Measurements from ENCODE around the gene PTPRN2. TPM values are rescaled to one million over a fixed set of nuclear protein-coding genes. Genes with fewer than 3 reads are reported as not detected.

Gene PTPRN2
- total and polyA plus RNA-seq, 9 of the 15 experiments (the other 6 are each of a cell fraction or from before 2014, with no cell fraction given), result not detected

DNA sequence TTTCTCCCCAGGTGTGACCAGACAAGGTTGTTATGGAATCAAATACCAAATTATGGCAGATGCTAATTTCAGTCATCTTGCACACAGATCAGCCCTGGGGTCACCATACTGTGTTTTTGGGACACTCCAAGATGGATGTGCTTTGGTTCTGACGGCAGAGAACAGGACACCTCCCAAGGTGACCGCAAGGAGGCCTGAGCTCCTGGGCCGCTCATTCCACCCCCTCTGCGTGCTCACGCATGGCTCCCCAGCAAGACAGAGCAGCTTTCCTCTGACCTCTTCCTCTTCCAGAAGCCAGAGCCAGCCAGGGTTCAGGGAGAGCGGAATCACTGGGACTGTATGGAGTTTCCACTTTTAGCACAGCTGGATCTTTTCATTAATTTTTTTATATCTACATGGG, 848.0 kb downstream of the PTPRN2 start:
- no peaks in the 10 kb centered on the region for H3K36me3 ChIP-seq (ENCODE audit: control insufficient read depth, insufficient read depth, low read length)
- FAIRE-seq (peak; percentile 51), ATAC-seq (peak; percentile 86), DNase-seq (ENCODE audit: extremely low read depth in 1 of 4, low spot score in 3 of 4) (peak in 2 of 4 experiments; percentile 45 to 53)
- H3K9me3 ChIP-seq (replicated peaks; ENCODE audit: control insufficient read depth, insufficient read depth, low read depth, low read length), result no peaks in the 10 kb centered on the region
- ChIA-PET CTCF (ENCODE audit: low intra/inter-chr PET ratio) (no interaction called here), POLR2A (interaction anchor here (1.2 to 1.3 kb wide), 3 partner anchors 11 to 19 kb away, joined by 3 to 6 read pairs (median 4); no protein-coding TSS in a partner anchor)
- TF ChIP-seq, protein P1, sequence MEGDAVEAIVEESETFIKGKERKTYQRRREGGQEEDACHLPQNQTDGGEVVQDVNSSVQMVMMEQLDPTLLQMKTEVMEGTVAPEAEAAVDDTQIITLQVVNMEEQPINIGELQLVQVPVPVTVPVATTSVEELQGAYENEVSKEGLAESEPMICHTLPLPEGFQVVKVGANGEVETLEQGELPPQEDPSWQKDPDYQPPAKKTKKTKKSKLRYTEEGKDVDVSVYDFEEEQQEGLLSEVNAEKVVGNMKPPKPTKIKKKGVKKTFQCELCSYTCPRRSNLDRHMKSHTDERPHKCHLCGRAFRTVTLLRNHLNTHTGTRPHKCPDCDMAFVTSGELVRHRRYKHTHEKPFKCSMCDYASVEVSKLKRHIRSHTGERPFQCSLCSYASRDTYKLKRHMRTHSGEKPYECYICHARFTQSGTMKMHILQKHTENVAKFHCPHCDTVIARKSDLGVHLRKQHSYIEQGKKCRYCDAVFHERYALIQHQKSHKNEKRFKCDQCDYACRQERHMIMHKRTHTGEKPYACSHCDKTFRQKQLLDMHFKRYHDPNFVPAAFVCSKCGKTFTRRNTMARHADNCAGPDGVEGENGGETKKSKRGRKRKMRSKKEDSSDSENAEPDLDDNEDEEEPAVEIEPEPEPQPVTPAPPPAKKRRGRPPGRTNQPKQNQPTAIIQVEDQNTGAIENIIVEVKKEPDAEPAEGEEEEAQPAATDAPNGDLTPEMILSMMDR (IDR thresholded peaks at IDR 0.05 in 2 of 3, conservative IDR thresholded peaks at IDR 0.05 in 1 of 3; ENCODE audit: insufficient read depth in 2 of 3, low read depth in 1 of 3, low read length in 3 of 3), result peak in 1 of 3 experiments; percentile 20; a peak in 4 of 6 replicates
- no peak for TF ChIP-seq ZNF780A (CRISPR knock-in tag; IDR thresholded peaks at IDR 0.05)
- no peak for TF ChIP-seq BDP1 (IDR thresholded peaks at IDR 0.05; ENCODE audit: insufficient read depth, insufficient read length)
- TF ChIP-seq MCM5 (IDR thresholded peaks at IDR 0.05; ENCODE audit: low read depth), result no peak
- TF ChIP-seq TAF1 (IDR thresholded peaks at IDR 0.05; ENCODE audit: control insufficient read depth, extremely low read depth, insufficient read depth, low read length, severe bottlenecking), result no peak
- no peak for TF ChIP-seq PCBP1 (IDR thresholded peaks at IDR 0.05; ENCODE audit: low read depth, low read length, poor library complexity, severe bottlenecking)
- H3K27me3 ChIP-seq (ENCODE audit: control insufficient read depth in 2 of 2, insufficient read depth in 2 of 2, low read length in 2 of 2), result peaks cover 65 to 97% of the 10 kb centered on the region in 2 experiments
- H3K9ac ChIP-seq (ENCODE audit: insufficient read depth in 1 of 2, low read depth in 2 of 2, low read length in 2 of 2), result no peak overlapping the region
- no peaks in the 10 kb centered on the region for H3K9me1 ChIP-seq (ENCODE audit: control insufficient read depth, insufficient read depth, low read length)
- in situ Hi-C loops (cut with MboI) (no loop called here), intact Hi-C loops (cut with micrococcal nuclease) (no loop called here)
- WGBS (ENCODE audit: insufficient coverage, low coverage, missing lambda C conversion rate), result 1% methylated on average over 6 of the region's 6 CpGs
- no peaks in the 10 kb centered on the region for H3K79me2 ChIP-seq (ENCODE audit: control insufficient read depth, insufficient read depth, low read length)
- H3K4me1 ChIP-seq (replicated peaks in 1 of 2; ENCODE audit: control insufficient read depth in 2 of 2, insufficient read depth in 2 of 2, low read length in 2 of 2), result peaks cover 0 to 4% of the 10 kb centered on the region in 2 experiments; a peak in 1 of 5 replicates
- no peak overlapping the region for H3K4me3 ChIP-seq
- H4K20me1 ChIP-seq (replicated peaks; ENCODE audit: control insufficient read depth, insufficient read depth, low read length), result peaks cover 5% of the 10 kb centered on the region; the same call in 1 of the 2 replicates
- BruUV-seq (replicated peaks), result no TSS peak
- H2AFZ ChIP-seq (ENCODE audit: low read depth, low read length), result no peak overlapping the region
- H3K27ac ChIP-seq (ENCODE audit: extremely low read depth, low read depth, low read length), result no peak overlapping the region
- H3K4me2 ChIP-seq (ENCODE audit: insufficient read depth, low read length), result no peak overlapping the region
